Activated CD8-positive, alpha-beta memory T cell treated with anti-CD3 and anti-CD28 coated beads, Interleukin-2, amount 50 U/mL, for 4 hours (primary cell): ENCODE data around the gene NRXN3.

Experiments used
- DNase-seq: peaks from one replicate; pipeline ENCODE4 v3.0.0-alpha.2; 2020

The NRXN3 gene

GRCh38 chr14:78598046-78598920, 428.1 kb downstream of the NRXN3 start:
- peak; percentile 19 for DNase-seq

GRCh38 chr14:78605025-78605762, 435.0 kb downstream of the NRXN3 start:
- no peak for DNase-seq

GRCh38 chr14:78605897-78606500, 435.8 kb downstream of the NRXN3 start:
- no peak for DNase-seq

- DNase-seq = no peak
These were observed 439.0 kb downstream of the NRXN3 start for GRCh38 chr14:78608998-78609787.

GRCh38 chr14:78610994-78611393, 440.8 kb downstream of the NRXN3 start:
- no peak for DNase-seq

- DNase-seq = no peak
These were observed 441.8 kb downstream of the NRXN3 start for GRCh38 chr14:78611796-78612571.

- DNase-seq = no peak
These were observed 442.5 kb downstream of the NRXN3 start for GRCh38 chr14:78612666-78613065.

GRCh38 chr14:78614593-78614992, 444.4 kb downstream of the NRXN3 start:
- DNase-seq = no peak

- no peak for DNase-seq
These were observed 447.6 kb downstream of the NRXN3 start for GRCh38 chr14:78617735-78618134.

- no peak for DNase-seq
These were observed 448.2 kb downstream of the NRXN3 start for GRCh38 chr14:78618368-78618767.

- no peak for DNase-seq
These were observed 456.9 kb downstream of the NRXN3 start for GRCh38 chr14:78627114-78627513.

- DNase-seq = no peak
These were observed 461.4 kb downstream of the NRXN3 start for GRCh38 chr14:78631551-78631950.

GRCh38 chr14:78633752-78634151, 463.6 kb downstream of the NRXN3 start:
- no peak for DNase-seq

- DNase-seq = no peak
These were observed 467.3 kb downstream of the NRXN3 start for GRCh38 chr14:78637489-78637888.

- DNase-seq = no peak
These were observed 467.8 kb downstream of the NRXN3 start for GRCh38 chr14:78637908-78638475.

GRCh38 chr14:78638926-78639325, 468.8 kb downstream of the NRXN3 start:
- no peak for DNase-seq

GRCh38 chr14:78644824-78645559, 474.8 kb downstream of the NRXN3 start:
- no peak for DNase-seq

GRCh38 chr14:78652727-78653126, 482.6 kb downstream of the NRXN3 start:
- DNase-seq = no peak

GRCh38 chr14:78653173-78653572, 483.0 kb downstream of the NRXN3 start:
- DNase-seq = no peak

- DNase-seq = no peak
These were observed 487.3 kb downstream of the NRXN3 start for GRCh38 chr14:78657451-78657850.

- DNase-seq = no peak
These were observed 494.7 kb downstream of the NRXN3 start for GRCh38 chr14:78664841-78665240.
